ENCODE data around the gene CEP19. TPM values are rescaled to one million over a fixed set of nuclear protein-coding genes. Genes with fewer than 3 reads are reported as not detected.

CEP19 gene
- total RNA-seq, 3 donors from 2014 or later = 0.23 to 3.8 (median 0.70) TPM

DNA sequence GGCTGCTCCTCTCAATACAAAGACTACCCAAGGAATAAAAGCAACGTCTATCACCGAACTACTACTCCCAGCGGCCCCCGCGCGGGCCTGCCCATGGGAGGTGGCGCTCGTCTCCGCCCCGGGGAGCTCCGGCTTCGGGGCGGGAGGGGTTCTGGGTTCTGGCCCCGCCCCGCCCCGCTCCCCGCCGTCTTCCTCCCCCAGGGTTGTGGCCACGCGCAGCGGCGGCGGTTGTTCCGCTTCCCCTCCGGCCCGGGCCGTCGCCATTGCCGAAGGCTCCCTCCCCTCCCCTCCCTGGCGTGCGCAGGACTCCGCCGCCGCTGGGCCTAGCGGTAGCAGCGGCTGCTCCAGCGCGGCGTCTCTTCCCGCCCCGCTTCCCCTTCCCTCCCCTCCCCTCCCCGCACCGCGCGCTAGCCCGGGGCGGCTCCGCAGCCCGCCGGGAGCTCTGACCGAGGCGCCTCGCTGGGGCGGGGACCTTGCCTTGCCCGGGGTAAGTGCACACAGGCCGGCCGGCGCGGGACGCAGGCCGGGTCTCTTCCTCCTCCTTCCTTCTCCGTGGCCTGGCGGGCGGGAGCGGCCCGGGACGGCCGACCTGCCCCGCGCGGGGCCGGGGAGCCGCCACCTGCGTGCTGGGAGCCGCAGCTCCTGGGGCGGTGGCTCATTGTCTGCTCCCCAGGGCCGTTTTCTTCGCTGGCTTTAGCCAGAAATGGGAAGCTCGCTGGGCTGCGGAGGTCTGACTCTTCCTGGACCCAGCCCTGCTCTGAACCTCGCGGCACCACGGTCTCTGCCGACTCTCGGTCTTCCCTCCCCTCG lies 27.8 kb upstream of the CEP19 start, which contains the start of gene PAK2:
PAK2 (plus strand) TSS at position 187 of the 810 bp plus-strand sequence. CDS start 42,790 bp downstream, outside the sequence.
- Histone ChIP-seq H3K4me3 (peak within 1 kb of the TSS; percentile 80), H3K4me1 (ENCODE audit: low read depth) (peaks cover 11% of the 10 kb centered on the region), H3K9me3 (no peaks in the 10 kb centered on the region), H3K36me3 (ENCODE audit: low read depth) (no peaks in the 10 kb centered on the region)
- TF ChIP-seq, protein P1, sequence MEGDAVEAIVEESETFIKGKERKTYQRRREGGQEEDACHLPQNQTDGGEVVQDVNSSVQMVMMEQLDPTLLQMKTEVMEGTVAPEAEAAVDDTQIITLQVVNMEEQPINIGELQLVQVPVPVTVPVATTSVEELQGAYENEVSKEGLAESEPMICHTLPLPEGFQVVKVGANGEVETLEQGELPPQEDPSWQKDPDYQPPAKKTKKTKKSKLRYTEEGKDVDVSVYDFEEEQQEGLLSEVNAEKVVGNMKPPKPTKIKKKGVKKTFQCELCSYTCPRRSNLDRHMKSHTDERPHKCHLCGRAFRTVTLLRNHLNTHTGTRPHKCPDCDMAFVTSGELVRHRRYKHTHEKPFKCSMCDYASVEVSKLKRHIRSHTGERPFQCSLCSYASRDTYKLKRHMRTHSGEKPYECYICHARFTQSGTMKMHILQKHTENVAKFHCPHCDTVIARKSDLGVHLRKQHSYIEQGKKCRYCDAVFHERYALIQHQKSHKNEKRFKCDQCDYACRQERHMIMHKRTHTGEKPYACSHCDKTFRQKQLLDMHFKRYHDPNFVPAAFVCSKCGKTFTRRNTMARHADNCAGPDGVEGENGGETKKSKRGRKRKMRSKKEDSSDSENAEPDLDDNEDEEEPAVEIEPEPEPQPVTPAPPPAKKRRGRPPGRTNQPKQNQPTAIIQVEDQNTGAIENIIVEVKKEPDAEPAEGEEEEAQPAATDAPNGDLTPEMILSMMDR (IDR thresholded peaks at IDR 0.05) = no peak
- peak; percentile 95 to 96 (median 96) for DNase-seq
- peak; percentile 96 for ATAC-seq
- intact Hi-C loops (cut with DNase I, micrococcal nuclease) = no loop called here

DNA sequence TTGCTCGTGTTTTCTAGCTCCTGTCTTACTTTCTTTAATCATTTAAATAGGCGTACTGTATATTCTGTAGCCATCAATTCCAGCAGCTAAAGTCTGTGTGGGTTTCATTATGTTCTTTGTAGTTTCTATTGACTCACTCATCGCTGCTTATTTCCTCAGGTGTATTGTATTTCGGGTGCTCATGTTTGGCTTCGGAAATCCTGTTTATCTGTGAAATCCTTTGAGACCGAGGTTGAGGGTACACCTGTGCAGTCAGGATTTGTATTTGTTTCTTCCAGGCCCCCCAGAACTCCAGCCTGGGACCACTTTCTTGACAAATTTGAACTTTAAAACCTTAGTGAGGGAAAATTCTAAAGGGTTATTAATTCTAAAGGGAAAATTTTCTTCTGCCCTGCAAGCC lies 25.6 kb upstream of the CEP19 start:
- ATAC-seq = no peak
- Histone ChIP-seq H3K36me3 (ENCODE audit: low read depth) (no peaks in the 10 kb centered on the region), H3K9me3 (no peaks in the 10 kb centered on the region), H3K4me1 (ENCODE audit: low read depth) (peaks cover 11% of the 10 kb centered on the region), H3K4me3 (no peak overlapping the region)
- intact Hi-C loops (cut with DNase I, micrococcal nuclease) = no loop called here
- TF ChIP-seq, protein P1 (IDR thresholded peaks at IDR 0.05) = no peak
- no peak for DNase-seq

DNA sequence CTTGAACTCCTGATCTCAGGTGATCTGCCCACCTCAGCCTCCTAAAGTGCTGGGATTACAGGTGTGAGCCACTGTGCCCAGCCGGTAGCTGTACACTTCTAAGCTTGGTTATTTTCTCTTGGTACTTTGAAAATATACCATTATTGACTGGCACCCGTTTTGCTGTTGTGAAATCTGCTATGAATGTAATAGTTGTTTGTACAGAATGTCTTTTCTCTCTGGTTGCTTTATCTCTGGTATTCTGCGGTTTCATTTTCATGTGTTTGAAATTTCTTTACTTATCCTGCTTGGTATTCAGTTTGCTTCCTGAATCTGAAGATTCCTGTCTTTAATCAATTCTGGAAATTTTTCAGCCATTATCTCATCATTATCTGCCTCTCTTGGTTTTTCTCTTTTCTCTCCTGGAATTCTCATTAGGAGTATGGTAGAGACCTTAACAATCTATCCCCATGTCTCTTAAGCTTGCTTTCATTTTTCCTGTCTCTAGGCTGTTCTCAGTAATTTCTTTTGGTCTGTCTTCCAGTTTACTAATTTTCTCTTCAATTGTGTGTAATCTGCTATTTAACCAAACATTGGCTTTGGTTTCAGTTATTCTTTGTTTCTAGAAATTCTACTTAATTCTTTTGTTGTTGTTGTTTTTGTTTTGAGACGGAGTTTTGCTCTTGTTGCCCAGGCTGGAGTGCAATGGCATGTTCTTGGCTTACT lies 24.8 kb upstream of the CEP19 start:
- ATAC-seq (no peak), DNase-seq (no peak)
- intact Hi-C loops (cut with DNase I, micrococcal nuclease) = no loop called here
- peaks cover 7% of the 10 kb centered on the region for H3K4me1 ChIP-seq (ENCODE audit: low read depth)
- no peaks in the 10 kb centered on the region for H3K36me3 ChIP-seq (ENCODE audit: low read depth)
- TF ChIP-seq, protein P1 (IDR thresholded peaks at IDR 0.05) = no peak
- no peaks in the 10 kb centered on the region for H3K9me3 ChIP-seq
- H3K4me3 ChIP-seq = no peak overlapping the region

DNA sequence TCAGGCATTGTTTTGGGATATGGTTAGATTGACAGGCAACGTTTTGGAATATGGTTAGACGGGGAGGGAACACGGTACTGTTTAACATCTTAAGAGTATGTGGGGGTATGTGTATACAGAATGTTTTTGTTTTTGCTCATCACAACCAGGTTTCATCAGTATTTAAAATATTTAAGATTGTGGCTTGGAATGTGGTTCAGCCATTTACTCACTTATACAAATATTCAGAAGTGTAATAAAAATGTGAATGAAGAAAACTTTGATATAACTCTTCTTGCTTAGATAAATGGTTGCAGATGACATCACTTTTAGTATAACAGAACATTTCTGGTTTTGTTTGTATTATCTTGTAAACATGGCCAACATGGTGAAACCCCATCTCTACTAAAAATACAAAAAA lies 23.7 kb upstream of the CEP19 start:
- intact Hi-C loops (cut with DNase I, micrococcal nuclease) = no loop called here
- Histone ChIP-seq H3K9me3 (no peaks in the 10 kb centered on the region), H3K36me3 (ENCODE audit: low read depth) (no peaks in the 10 kb centered on the region), H3K4me1 (ENCODE audit: low read depth) (no peaks in the 10 kb centered on the region), H3K4me3 (no peak overlapping the region)
- ATAC-seq (no peak), DNase-seq (no peak)
- TF ChIP-seq, protein P1 (IDR thresholded peaks at IDR 0.05) = no peak

DNA sequence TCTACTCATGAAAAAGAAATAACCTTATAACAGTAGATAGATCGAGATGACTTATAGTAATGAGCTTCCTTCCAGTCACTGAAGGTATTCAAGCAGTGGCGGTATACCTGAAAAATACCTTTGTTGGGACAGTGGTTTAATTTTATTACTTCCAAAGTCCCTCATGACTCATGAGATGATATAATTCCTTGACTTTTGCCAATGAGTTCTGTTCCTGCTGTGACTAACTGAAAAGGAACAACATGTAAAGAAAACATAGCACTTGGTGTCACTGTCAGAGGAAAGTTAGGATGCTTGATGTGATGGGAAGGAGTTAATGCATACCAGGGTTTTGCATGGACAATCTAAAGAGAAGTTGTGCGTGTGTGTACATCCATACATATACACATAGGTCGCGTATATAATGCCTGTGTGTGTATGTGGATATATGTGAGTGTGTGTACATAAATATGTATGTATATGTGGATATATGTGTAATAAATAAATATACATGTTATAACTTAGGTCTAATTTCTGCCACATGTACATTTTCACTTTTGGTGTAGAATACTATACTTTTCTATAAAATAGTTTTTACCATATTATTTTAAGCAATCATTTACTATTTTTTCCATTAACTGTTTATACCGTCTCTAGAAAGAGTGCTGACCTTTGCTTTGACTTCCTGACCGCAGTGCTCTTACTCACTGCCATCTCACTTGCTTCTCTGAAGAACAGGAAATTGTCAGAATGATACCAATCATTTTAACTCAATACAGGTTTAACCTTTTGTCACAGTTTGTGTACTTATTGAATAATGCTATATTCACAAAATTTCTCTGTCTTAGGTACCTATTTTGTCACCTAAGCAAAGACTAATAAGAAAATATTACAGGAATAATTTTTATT lies 15.0 kb upstream of the CEP19 start:
- TF ChIP-seq, protein P1 (IDR thresholded peaks at IDR 0.05) = no peak
- Histone ChIP-seq H3K4me3 (no peak overlapping the region), H3K9me3 (no peaks in the 10 kb centered on the region), H3K4me1 (ENCODE audit: low read depth) (peaks cover 11% of the 10 kb centered on the region), H3K36me3 (ENCODE audit: low read depth) (no peaks in the 10 kb centered on the region)
- no peak for DNase-seq
- intact Hi-C loops (cut with DNase I, micrococcal nuclease) = no loop called here
- peak; percentile 98 for ATAC-seq
